HG03378 (cell line): ENCODE results near the gene EME2.
"Not testable (repeated sequence)": the region's sequence is repeated elsewhere in the genome, so short reads cannot be mapped to it uniquely, and the experiment has no call there.

ENCODE experiments used
- ATAC-seq: cut with Tn5 transposase; IDR thresholded peaks from one replicate; pipeline ENCODE4 v1.9.1; 2021; ENCODE audit warnings: mild to moderate bottlenecking, moderate library complexity; ENCODE audit not compliant: unreplicated experiment

EME2 gene, protein sequence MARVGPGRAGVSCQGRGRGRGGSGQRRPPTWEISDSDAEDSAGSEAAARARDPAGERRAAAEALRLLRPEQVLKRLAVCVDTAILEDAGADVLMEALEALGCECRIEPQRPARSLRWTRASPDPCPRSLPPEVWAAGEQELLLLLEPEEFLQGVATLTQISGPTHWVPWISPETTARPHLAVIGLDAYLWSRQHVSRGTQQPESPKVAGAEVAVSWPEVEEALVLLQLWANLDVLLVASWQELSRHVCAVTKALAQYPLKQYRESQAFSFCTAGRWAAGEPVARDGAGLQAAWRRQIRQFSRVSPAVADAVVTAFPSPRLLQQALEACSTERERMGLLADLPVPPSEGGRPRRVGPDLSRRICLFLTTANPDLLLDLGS

GRCh38 chr16:1772362-1772907 lies at the start of gene EME2:
Gene EME2, plus strand, starts transcription at chr16:1772810. Its CDS starts 418 bp downstream, at chr16:1773228.
- no peak for ATAC-seq

GRCh38 chr16:1723450-1724147 lies 49.0 kb upstream of the EME2 start:
- no peak for ATAC-seq

DNA sequence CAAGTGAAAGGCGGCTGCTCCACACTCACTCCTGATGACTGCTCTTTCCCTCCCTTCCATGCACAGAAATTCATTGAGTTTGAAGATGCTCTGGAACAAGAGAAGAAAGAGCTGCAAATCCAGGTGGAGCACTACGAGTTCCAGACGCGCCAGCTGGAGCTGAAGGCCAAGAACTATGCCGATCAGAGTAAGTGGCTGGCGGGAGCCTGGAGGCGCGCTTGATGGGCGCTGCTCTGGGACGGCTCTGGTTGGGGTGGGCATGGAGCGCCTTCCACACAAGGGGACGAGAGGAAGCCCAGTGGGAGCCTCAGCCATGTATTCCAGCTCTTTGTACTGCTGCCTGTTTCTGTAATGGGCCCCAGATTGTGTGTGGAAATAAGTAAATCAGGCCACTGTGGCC lies 48.1 kb upstream of the EME2 start:
- no peak for ATAC-seq

GRCh38 chr16:1726661-1727502 lies 45.7 kb upstream of the EME2 start:
- no peak for ATAC-seq

- ATAC-seq, result no peak
Observed at GRCh38 chr16:1727651-1728624, 44.7 kb upstream of the EME2 start.

DNA sequence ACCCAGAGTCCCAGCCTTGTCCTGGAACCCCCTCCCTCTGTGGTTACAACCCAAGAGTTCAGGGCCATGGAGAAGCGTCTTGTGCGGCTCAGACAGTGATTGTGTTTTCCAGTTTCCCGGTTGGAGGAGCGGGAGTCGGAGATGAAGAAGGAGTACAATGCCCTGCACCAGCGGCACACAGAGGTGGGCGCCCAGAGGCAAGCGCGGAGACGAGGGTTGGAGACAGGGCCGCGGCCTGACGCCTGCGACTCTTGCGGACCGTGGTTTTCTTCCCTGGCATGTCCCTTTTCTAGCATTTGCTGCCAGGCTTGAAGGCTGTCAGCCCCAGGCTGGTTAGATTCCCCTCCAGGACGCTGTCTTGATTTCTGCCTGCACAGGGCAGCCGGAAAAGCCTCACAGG lies 43.6 kb upstream of the EME2 start:
- ATAC-seq, result no peak

DNA sequence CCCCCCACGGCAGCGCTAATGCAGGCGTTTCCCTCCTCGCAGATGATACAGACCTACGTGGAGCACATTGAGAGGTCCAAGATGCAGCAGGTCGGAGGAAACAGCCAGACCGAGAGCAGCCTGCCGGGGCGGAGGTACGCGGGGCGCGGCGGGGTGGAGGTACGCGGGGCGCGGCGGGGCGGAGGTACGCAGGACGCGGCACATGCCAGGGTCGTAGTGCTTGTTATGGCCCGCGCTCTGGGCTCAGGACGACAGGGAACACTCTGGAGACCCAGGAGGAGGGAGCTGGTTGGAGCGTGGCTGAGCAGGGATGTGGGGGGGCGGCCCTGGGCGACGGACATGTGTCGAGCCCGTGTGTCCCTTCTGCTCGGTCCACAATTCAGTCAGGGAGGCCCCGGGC lies 43.2 kb upstream of the EME2 start:
- ATAC-seq, result no peak

DNA sequence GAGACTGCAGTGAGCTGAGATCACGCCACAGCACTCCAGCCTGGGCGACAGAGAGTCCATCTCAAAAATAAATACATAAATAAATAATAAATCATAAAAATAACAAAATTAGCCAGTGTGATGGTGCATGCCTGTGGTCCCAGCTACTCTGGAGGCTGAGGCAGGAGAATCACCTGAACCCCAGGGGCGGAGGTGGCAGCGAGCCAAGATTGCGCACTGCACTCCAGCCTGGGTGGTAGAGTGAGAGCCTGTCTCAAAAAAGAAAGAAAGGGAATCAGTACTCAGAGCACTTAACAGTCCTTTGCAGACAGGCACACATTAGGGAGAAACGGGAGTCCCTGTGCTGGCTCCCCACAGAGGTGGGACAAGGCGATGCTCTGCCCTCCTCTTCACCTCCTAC lies 41.5 kb upstream of the EME2 start:
- ATAC-seq, result no peak

GRCh38 chr16:1731603-1732002 lies 41.0 kb upstream of the EME2 start:
- ATAC-seq, result no peak

DNA sequence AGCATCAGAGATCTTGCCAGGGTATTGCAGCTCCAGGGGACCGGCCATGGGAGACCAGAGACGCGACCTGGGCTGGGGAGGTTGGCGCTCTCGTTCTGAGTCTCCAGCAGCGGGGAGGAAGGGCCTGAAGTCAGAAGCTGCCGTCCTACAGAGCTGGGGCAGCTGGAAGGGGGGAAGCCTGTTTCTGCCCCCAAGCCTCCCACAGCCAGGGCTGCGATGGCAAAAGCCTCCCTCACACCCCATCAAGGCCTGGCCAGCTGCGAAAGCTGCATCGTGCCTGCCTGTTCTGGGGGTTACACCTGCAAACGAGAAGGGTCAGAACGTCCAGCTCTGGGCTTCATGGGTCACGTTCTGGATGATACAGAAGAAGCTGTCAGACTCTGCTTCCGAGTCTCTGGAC lies 40.5 kb upstream of the EME2 start:
- ATAC-seq, result no peak

DNA sequence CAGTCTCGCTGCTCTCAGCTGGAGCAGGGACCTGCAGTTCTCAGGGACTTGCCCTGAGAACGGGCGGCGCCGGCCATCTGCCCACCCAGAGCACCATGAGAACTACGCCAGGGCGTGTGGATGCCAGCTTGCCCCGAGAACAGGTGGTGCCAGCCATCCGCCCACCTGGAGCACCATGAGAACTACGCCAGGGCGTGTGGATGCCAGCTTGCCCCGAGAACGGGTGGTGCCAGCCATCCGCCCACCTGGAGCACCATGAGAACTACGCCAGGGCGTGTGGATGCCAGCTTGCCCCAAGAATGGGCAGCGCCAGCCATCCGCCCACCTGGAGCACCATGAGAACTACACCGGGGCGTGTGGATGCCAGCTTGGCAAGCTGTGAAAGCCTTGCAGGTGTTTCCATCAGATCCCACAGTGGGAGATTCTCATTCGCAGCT lies 40.0 kb upstream of the EME2 start:
- not testable (repeated sequence) for ATAC-seq

DNA sequence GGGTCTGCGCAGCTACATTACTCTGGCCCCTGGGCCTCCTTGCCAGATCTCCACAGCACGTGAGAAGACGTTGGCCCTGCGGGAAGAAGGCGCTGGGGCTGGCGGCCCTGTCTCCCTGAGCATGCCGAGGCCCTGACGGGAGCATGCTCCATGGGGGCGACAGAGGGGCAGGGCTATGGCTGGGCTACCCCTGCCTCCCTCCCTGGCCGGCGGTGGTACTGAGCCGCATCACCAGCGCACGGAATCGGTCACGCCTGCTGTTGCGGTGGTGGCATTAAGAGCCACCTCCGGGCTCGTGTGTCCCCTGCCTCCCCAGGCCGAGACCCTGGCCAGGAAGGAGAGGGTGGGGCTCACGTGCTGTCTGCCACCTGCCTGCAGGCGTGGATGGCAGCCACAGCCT lies 38.5 kb upstream of the EME2 start:
- ATAC-seq, result no peak

DNA sequence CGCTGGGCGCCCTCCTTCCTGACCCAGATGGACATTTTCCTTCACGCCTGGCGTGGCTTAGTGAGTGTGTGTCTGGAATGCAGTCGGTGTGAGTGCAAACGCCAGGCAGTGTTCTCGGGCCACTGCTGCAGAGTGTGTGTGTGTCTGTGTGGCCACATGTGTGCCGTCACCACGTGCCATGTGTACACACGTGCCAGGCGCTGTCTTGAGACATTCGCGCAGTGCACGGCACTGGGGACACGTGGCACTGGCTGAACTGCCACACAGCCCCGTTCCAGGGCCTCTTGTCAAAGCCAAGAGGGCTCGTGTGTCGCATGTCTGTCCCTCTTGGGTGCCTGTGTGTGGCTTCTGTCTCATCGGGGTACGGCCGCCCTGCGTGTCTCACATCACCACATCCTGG lies 37.8 kb upstream of the EME2 start:
- no peak for ATAC-seq

DNA sequence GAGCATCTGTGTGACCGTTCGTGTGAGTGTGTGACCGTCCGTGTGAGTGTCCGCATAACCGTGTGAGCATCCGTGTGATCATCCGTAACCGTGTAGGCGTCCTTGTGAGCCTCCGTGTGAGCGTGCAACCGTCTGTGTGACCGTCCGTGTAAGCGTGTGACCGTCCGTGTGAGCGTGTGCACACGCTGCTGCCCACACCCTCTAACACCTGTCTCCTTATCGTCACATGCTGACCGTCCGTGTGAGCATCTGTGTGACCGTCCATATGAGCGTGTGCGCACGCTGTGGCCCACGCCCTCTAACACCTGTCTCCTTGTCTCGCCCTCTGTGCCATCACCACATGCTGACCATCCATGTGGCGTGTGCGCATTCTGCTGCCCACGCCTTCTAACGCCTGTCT lies 32.4 kb upstream of the EME2 start:
- ATAC-seq, result no peak

DNA sequence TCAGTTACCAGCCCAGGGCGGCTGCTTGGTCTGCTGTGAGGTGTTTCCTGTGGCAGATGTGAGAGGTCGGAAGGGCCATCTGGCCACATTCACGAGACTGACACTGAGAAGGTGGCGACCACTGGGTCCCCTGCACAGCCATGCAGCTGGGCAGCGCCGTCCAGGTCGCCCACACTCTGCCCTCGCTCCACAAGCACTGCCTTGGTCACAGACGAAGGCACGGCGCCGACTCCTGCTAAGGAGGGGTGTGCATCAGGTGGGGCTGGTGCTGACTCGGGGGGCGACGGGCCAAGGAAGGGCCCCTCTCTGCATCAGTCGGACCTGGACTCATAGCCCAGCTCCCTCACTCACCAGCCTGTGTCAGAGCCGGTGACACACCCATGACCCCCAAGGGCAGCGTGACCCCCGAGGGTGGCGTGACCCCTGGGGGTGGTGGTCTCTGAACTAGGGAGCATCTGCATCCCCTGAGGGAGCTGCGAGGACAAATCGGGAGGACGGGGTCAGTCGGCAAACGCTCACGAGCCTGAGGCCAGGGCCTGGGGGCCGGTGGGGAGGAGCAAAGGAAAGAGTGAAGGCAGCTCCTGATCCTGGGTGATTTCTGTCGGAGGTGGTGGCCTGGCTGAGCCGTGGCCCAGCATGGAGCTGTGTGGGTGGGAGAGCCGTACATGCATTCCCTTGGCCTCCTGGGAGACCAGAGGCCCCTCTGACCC lies 31.7 kb upstream of the EME2 start:
- ATAC-seq, result no peak

GRCh38 chr16:1741553-1742165 lies 31.0 kb upstream of the EME2 start:
- no peak for ATAC-seq

DNA sequence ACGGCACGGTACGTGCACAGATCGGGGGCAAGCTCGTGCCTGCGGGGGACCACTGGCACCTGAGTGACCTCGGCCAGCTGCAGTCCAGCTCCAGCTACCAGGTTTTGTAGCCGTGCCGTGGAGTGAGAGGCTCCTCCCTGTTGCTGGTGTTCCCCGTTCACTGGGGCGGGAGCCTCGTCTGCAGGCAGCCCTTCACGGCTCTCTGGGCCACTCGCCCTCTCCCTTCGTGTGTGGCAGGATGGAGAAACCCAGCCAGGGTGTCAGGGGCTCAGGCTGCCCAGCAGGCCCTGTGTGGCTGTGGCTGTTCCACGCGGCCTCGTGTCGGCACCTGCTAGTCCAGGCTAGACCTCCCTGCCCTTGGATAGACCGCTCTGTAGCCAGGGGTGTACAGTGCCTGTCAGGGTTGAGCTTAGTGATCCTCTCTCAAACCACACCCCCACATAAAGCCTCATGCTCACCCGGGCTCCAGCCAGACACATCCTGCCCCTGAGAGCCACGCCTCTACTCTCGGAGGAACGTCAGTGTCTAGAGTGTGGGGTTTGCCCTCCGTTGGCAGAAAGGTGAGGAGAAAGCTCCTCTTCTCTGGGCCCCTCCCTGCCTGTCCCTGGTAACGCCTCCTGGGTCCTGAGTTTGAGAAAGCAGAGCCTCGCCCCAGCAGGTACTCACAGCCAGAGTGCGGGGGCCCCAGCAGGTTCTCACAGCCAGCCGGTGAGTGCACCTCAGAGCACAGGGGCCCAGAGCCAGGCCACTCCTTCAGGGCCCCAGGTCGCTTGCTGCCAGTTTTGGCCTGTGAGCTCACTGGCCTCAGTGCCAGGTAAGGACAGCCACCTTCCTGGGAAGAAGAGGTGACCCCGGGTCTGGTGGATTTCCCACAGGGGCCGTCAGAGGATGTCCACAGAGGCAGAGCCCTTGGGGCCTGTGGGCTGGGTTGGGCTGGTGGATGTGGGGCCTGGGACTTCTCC lies 29.0 kb upstream of the EME2 start:
- ATAC-seq, result no peak

DNA sequence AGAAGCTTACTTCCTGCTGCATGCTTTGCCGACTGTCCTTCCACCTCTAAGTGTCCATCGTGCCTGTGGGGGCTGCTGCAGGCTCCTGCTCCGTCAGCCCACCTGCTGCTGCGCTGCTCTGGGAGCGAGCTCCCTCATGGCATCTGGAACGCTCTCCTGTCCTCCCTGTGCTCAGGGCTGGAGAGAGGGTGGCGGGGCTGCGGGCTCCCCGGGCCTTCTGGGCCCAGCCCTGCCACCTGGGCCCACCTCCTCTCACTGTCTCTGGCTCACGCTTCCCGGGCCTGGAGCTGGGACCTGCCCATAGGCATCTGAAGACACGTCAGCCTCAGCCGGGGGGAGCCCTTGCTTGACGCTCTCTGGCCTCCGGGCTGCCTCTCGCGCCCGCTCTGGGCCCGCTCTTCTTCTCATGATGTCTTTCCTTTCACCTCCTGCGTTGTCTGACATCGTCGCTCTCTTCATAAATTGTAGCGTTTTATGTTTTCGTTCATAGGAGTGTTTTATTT lies 28.2 kb upstream of the EME2 start:
- no peak for ATAC-seq
